ENCODE results near the gene CCDC93. TPM values are rescaled to one million over a fixed set of nuclear protein-coding genes. Genes with fewer than 3 reads are reported as not detected.

The CCDC93 gene
- total and polyA plus RNA-seq, 2 of the 4 experiments (the other 2 are of a cell fraction) = 8.1 to 17.2 TPM

GRCh38 chr2:118012778-118013177, 1.1 kb downstream of the CCDC93 start:
- in situ Hi-C loops (cut with MboI; ENCODE audit: low sequenced_read_pairs) (no loop called here), dilution Hi-C loops (cut with HindIII; ENCODE audit: low sequenced_read_pairs, unreplicated experiment) (no loop called here), intact Hi-C loops (cut with micrococcal nuclease) (loop anchor here (1.0 kb wide), 1 partner anchor 56 kb away; no protein-coding TSS in a partner anchor)
- H3K79me1 ChIP-seq (ENCODE audit: low read depth in 1 of 2, low read length in 2 of 2) = peaks cover 8 to 28% of the 10 kb centered on the region in 2 experiments; a peak in 3 of 4 replicates
- ATAC-seq (ENCODE audit: low read depth) (no peak), DNase-seq (no peak)
- H3K36me3 ChIP-seq (ENCODE audit: control insufficient read depth, insufficient read depth, low read length) = peaks cover under 1% of the 10 kb centered on the region
- no peak overlapping the region for H2BK5ac ChIP-seq (ENCODE audit: low read depth, low read length, poor library complexity, severe bottlenecking)
- peaks cover 3% of the 10 kb centered on the region for H3K4me1 ChIP-seq (ENCODE audit: control insufficient read depth, insufficient read depth, low read length)
- H3K14ac ChIP-seq (replicated peaks; ENCODE audit: low read depth, low read length) = no peak overlapping the region; the same call in 1 of the 2 replicates
- peak overlapping the region; percentile 6 for H3K23ac ChIP-seq (ENCODE audit: low read depth, low read length)
- no TSS peak for BruUV-seq (replicated peaks)
- POLR2A ChIA-PET (ENCODE audit: unreplicated experiment) = no interaction called here
- no peak overlapping the region for H2BK15ac ChIP-seq (ENCODE audit: low read depth, low read length)
- peak overlapping the region; percentile 15; the same call in 1 of the 2 replicates for H2AK5ac ChIP-seq (ENCODE audit: low read depth, low read length)
- CTCF ChIA-PET = interaction anchor here (1.6 kb wide), 1 partner anchor 9 kb away, joined by 13 read pairs; no protein-coding TSS in a partner anchor
- H2BK120ac ChIP-seq (ENCODE audit: low read depth, low read length) = no peak overlapping the region
- no peak overlapping the region for H3K18ac ChIP-seq (ENCODE audit: low read depth, low read length)
- no peak overlapping the region for H3K27ac ChIP-seq (ENCODE audit: insufficient read depth, low read length)
- H3K9me3 ChIP-seq (ENCODE audit: control insufficient read depth, insufficient read depth, low read length) = no peaks in the 10 kb centered on the region
- no peak overlapping the region for H4K8ac ChIP-seq (ENCODE audit: low read depth in 2 of 2, low read length in 2 of 2)
- H2AFZ ChIP-seq (replicated peaks; ENCODE audit: low read length, poor library complexity) = no peak overlapping the region
- H4K5ac ChIP-seq (ENCODE audit: low read depth, low read length) = no peak overlapping the region
- H2AK9ac ChIP-seq (replicated peaks; ENCODE audit: low read depth, low read length, poor library complexity) = no peak overlapping the region
- no peaks in the 10 kb centered on the region for H3K27me3 ChIP-seq (ENCODE audit: control insufficient read depth, insufficient read depth, low read length)
- H3K4me3 ChIP-seq (ENCODE audit: insufficient read depth, low read depth, low read length) = peak overlapping the region; percentile 80
- H3K56ac ChIP-seq (ENCODE audit: extremely low read depth, insufficient read depth, low read length) = no peak overlapping the region
- no peak overlapping the region for H4K91ac ChIP-seq (ENCODE audit: insufficient read depth, low read depth, low read length)
- H3K4ac ChIP-seq (ENCODE audit: low read depth, low read length) = no peak overlapping the region
- no CpG with 5 or more reads among the region's 6 CpGs for WGBS, 2 experiments (ENCODE audit: extremely low coverage in 2 of 2, insufficient read length in 1 of 2)
- peaks cover 12% of the 10 kb centered on the region; the same call in 1 of the 2 replicates for H4K20me1 ChIP-seq (ENCODE audit: insufficient read depth, low read length)
- peak overlapping the region; percentile 80; the same call in 1 of the 2 replicates for H3K9ac ChIP-seq (ENCODE audit: low read depth, low read length)
- no peak overlapping the region for H2BK20ac ChIP-seq (ENCODE audit: low read depth, low read length)
- H3K4me2 ChIP-seq (ENCODE audit: low read depth, low read length) = peak overlapping the region; percentile 98
- no peak for TF ChIP-seq FOS (IDR thresholded peaks at IDR 0.05; ENCODE audit: low read depth, low read length)
- no peak for TF ChIP-seq MAZ (IDR thresholded peaks at IDR 0.05; ENCODE audit: borderline replicate concordance, low read depth, low read length)
- TF ChIP-seq RAD21 (IDR thresholded peaks at IDR 0.05; ENCODE audit: low read length) = no peak
- TF ChIP-seq MXI1 (IDR thresholded peaks at IDR 0.05; ENCODE audit: borderline replicate concordance, low read depth, low read length) = no peak
- no peak for TF ChIP-seq USF2 (IDR thresholded peaks at IDR 0.05; ENCODE audit: low read depth, low read length)
- TF ChIP-seq CHD1 (IDR thresholded peaks at IDR 0.05; ENCODE audit: low read depth, low read length) = no peak
- TF ChIP-seq NFE2L2 (IDR thresholded peaks at IDR 0.05; ENCODE audit: low read depth, low read length) = no peak
- TF ChIP-seq ELK1 (IDR thresholded peaks at IDR 0.05; ENCODE audit: borderline replicate concordance, low read depth, low read length) = no peak
- TF ChIP-seq CTCF (conservative IDR thresholded peaks at IDR 0.05; ENCODE audit: low read depth, low read length) = no peak
- TF ChIP-seq BHLHE40 (IDR thresholded peaks at IDR 0.05; ENCODE audit: low read depth, low read length) = no peak
- TF ChIP-seq POLR2A (IDR thresholded peaks at IDR 0.05; ENCODE audit: low read depth, low read length) = no peak
- no peak for TF ChIP-seq RFX5 (IDR thresholded peaks at IDR 0.05; ENCODE audit: low read depth, low read length)
- no peak for TF ChIP-seq CEBPB (IDR thresholded peaks at IDR 0.05; ENCODE audit: low read depth, low read length)
- TF ChIP-seq MAFK (IDR thresholded peaks at IDR 0.05; ENCODE audit: low read depth, low read length) = no peak
- TF ChIP-seq RCOR1 (IDR thresholded peaks at IDR 0.05; ENCODE audit: insufficient replicate concordance, low read length) = no peak
- H3K9me1 ChIP-seq (ENCODE audit: insufficient read depth, low read length) = no peaks in the 10 kb centered on the region

All from IMR-90 (cell line).